GM12878 (cell line): Measurements from ENCODE around the gene KCNK4. TPM values are rescaled to one million over a fixed set of nuclear protein-coding genes. Genes with fewer than 3 reads are reported as not detected.

Experiments used
- ATF2 ChIP-seq: IDR thresholded peaks from 2 replicates; pipeline ENCODE4 v1.6.1; 2012; ENCODE audit warnings: low read length, inconsistent platforms
- BMI1 ChIP-seq: fragments of 450-650 bp; IDR thresholded peaks from 2 replicates; pipeline ENCODE4 v1.6.1; 2016; ENCODE audit warnings: mild to moderate bottlenecking, moderate library complexity, borderline replicate concordance
- EGR1 ChIP-seq, 2 experiments: IDR thresholded peaks; 1 replicate in 1 of 2; 2 replicates in 1 of 2; pipeline ENCODE4 v1.6.1; 2011 to 2012; ENCODE audit warnings: low read depth in 2 of 2, low read length in 2 of 2, borderline replicate concordance in 1 of 2, mild to moderate bottlenecking in 1 of 2, moderate library complexity in 1 of 2
- GATAD2B ChIP-seq: fragments of 450-650 bp; conservative IDR thresholded peaks from 2 replicates; pipeline ENCODE4 v1.6.1; 2017; ENCODE audit warnings: low read depth, mild to moderate bottlenecking, moderate library complexity
- HCFC1 ChIP-seq: fragments of 150-350 bp; IDR thresholded peaks from 2 replicates; pipeline ENCODE4 v1.6.1; 2014; ENCODE audit warnings: low read length
- IRF5 ChIP-seq: fragments of 450-650 bp; IDR thresholded peaks from 2 replicates; pipeline ENCODE4 v1.6.1; 2017; ENCODE audit warnings: borderline replicate concordance
- MLLT1 ChIP-seq: fragments of 450-650 bp; IDR thresholded peaks from 2 replicates; pipeline ENCODE4 v1.6.1; 2016; ENCODE audit warnings: mild to moderate bottlenecking
- MXI1 ChIP-seq: fragments of 150-350 bp; IDR thresholded peaks from 2 replicates; pipeline ENCODE4 v1.6.1; 2011; ENCODE audit warnings: low read depth, mild to moderate bottlenecking, inconsistent platforms, low read length, improper control_type of control experiment
- NFXL1 ChIP-seq: fragments of 450-650 bp; IDR thresholded peaks from 2 replicates; pipeline ENCODE4 v1.6.1; 2017; ENCODE audit warnings: antibody characterized with exemption, mild to moderate bottlenecking, borderline replicate concordance
- NFYB ChIP-seq: IDR thresholded peaks from 2 replicates; pipeline ENCODE4 v1.6.1; 2011; ENCODE audit warnings: low read depth, mild to moderate bottlenecking, low read length, improper control_type of control experiment, moderate library complexity; ENCODE audit not compliant: insufficient read depth
- PAX8 ChIP-seq: fragments of 450-650 bp; IDR thresholded peaks from 2 replicates; pipeline ENCODE4 v1.6.1; 2017; ENCODE audit warnings: mild to moderate bottlenecking, moderate library complexity
- PRDM15 ChIP-seq: fragments of 450-650 bp; formaldehyde crosslinking; IDR thresholded peaks from 2 replicates; pipeline ENCODE4 v1.4.0; 2020; ENCODE audit warnings: mild to moderate bottlenecking, moderate library complexity
- RELB ChIP-seq: fragments of 450-650 bp; IDR thresholded peaks from 2 replicates; pipeline ENCODE4 v1.6.1; 2017; ENCODE audit warnings: low read depth, mild to moderate bottlenecking, moderate library complexity
- SMAD1 ChIP-seq: fragments of 450-650 bp; IDR thresholded peaks from 2 replicates; pipeline ENCODE4 v1.6.1; 2018; ENCODE audit warnings: mild to moderate bottlenecking, low read depth; ENCODE audit not compliant: partially characterized antibody
- SREBF1 ChIP-seq: IDR thresholded peaks from 2 replicates; pipeline ENCODE4 v1.6.1; 2012; ENCODE audit warnings: mild to moderate bottlenecking, low read length
- SUPT20H ChIP-seq: IDR thresholded peaks from 2 replicates; pipeline ENCODE4 v1.6.1; 2011; ENCODE audit warnings: low read depth, mild to moderate bottlenecking, low read length, moderate library complexity, borderline replicate concordance; ENCODE audit not compliant: control insufficient read depth
- ZNF384 ChIP-seq: IDR thresholded peaks from 2 replicates; pipeline ENCODE4 v1.6.1; 2012; ENCODE audit warnings: low read depth, mild to moderate bottlenecking, low read length, improper control_type of control experiment, borderline replicate concordance
- ZSCAN29 ChIP-seq: fragments of 450-650 bp; IDR thresholded peaks from 2 replicates; pipeline ENCODE4 v1.6.1; 2017; ENCODE audit warnings: mild to moderate bottlenecking, moderate library complexity
- ZZZ3 ChIP-seq: IDR thresholded peaks from 2 replicates; pipeline ENCODE4 v1.6.1; 2011; ENCODE audit warnings: low read depth; ENCODE audit not compliant: control insufficient read depth, insufficient read length
- polyA plus RNA-seq, 11 experiments: library from polyadenylated mRNA; depleted of rRNA in 4 of 11; unstranded in 6 of 11; stranded (reverse) in 5 of 11; fragments of >200 nt; fragmentation: Nextera tagmentation in 4 of 11; fragmentation: Illumina TruSeq in 1 of 11; extraction: Ambion mirVana in 4 of 11; extraction: Trizol in 1 of 11; gene quantifications; 1 replicate in 1 of 11; 2 replicates in 10 of 11; pipeline versions ENCODE4 v1.2.1 to v1.2.3, GENCODE V29; 2011 to 2016; ENCODE audit warnings: inconsistent platforms in 2 of 11, missing spikeins in 2 of 11, low read depth in 1 of 11
- total RNA-seq, 4 experiments: library from RNA; depleted of rRNA in 3 of 4; stranded (reverse); fragments of >200 nt in 3 of 4; fragmentation: Illumina TruSeq in 1 of 4; extraction: Trizol in 1 of 4; gene quantifications; 2 replicates each; pipeline versions ENCODE4 v1.2.1 to v1.2.3, GENCODE V29; 2013 to 2021

KCNK4 gene
- total and polyA plus RNA-seq, 10 of the 15 experiments (the other 5 are each of a cell fraction or from before 2014, with no cell fraction given) = 0.04 TPM; not detected in 9

- peak; percentile 56; the same call in 1 of the 2 replicates for TF ChIP-seq NFYB
- peak; percentile 88 for TF ChIP-seq MXI1
- no peak for TF ChIP-seq PAX8
- peak; percentile 92 for TF ChIP-seq BMI1
- no peak for TF ChIP-seq ATF2
- TF ChIP-seq SUPT20H = no peak
- TF ChIP-seq GATAD2B = no peak; the same call in 1 of the 2 replicates
- TF ChIP-seq NFXL1 = no peak
- TF ChIP-seq SREBF1 = 0 out of 2 replicates have a peak, but pooled peaks have one; percentile 26
- no peak; the same call in 1 of the 2 replicates for TF ChIP-seq MLLT1
- no peak for TF ChIP-seq PRDM15 (CRISPR knock-in tag)
- no peak; the same call in 1 of the 2 replicates for TF ChIP-seq HCFC1
- no peak for TF ChIP-seq EGR1 (IDR thresholded peaks at IDR 0.05; ENCODE audit: borderline replicate concordance in 1 of 2, low read depth in 2 of 2, low read length in 2 of 2)
- TF ChIP-seq ZSCAN29 = no peak
- no peak for TF ChIP-seq ZZZ3
- TF ChIP-seq ZNF384 = no peak
- no peak for TF ChIP-seq IRF5
- no peak for TF ChIP-seq RELB
- TF ChIP-seq SMAD1 = no peak
These were observed 6.8 kb upstream of the KCNK4 start, which contains the start of gene BAD (continued) for GRCh38 chr11:64284048-64284961.
